Trophoblast cell (in vitro differentiated cells and primary cell): ENCODE data around the gene CHAT.

Source experiments
- DNase-seq, 2 donors: peaks; one replicate each; pipeline ENCODE4 v3.0.0-alpha.2; 2016
- H2AFZ ChIP-seq: 2 replicates; pipeline ENCODE4 v1.6.1; 2013; ENCODE audit warnings: low read length, moderate library complexity, mild to moderate bottlenecking; ENCODE audit not compliant: insufficient read depth, poor library complexity
- H2AK5ac ChIP-seq: 2 replicates; pipeline ENCODE4 v1.6.1; 2013; ENCODE audit warnings: mild to moderate bottlenecking, low read length
- H2BK120ac ChIP-seq: 2 replicates; pipeline ENCODE4 v1.6.1; 2013; ENCODE audit warnings: low read length, mild to moderate bottlenecking, moderate library complexity; ENCODE audit not compliant: insufficient read depth, poor library complexity
- H2BK12ac ChIP-seq: 2 replicates; pipeline ENCODE4 v1.6.1; 2013; ENCODE audit warnings: mild to moderate bottlenecking, low read length, moderate library complexity
- H2BK5ac ChIP-seq: 2 replicates; pipeline ENCODE4 v1.6.1; 2013; ENCODE audit warnings: low read length, low read depth, moderate library complexity, mild to moderate bottlenecking; ENCODE audit not compliant: poor library complexity
- H3K14ac ChIP-seq: 2 replicates; pipeline ENCODE4 v1.6.1; 2013; ENCODE audit warnings: mild to moderate bottlenecking, low read length
- H3K18ac ChIP-seq: 2 replicates; pipeline ENCODE4 v1.6.1; 2013; ENCODE audit warnings: mild to moderate bottlenecking, low read length
- H3K23ac ChIP-seq: 2 replicates; pipeline ENCODE4 v1.6.1; 2013; ENCODE audit warnings: low read length
- H3K27ac ChIP-seq: 2 replicates; pipeline ENCODE4 v1.5.1; 2013; ENCODE audit warnings: low read depth, mild to moderate bottlenecking, inconsistent platforms, low read length, moderate library complexity
- H3K27me3 ChIP-seq: 2 replicates; pipeline ENCODE4 v1.6.1; 2013; ENCODE audit warnings: inconsistent platforms, mild to moderate bottlenecking, low read length, moderate library complexity; ENCODE audit not compliant: insufficient read depth
- H3K36me3 ChIP-seq, 2 experiments: 1 replicate in 1 of 2; 2 replicates in 1 of 2; pipeline ENCODE4 v1.6.1; 2013; ENCODE audit warnings: low read length in 2 of 2, mild to moderate bottlenecking in 2 of 2, moderate library complexity in 1 of 2; ENCODE audit not compliant: insufficient read depth in 2 of 2, control insufficient read depth in 1 of 2
- H3K4ac ChIP-seq: 2 replicates; pipeline ENCODE4 v1.6.1; 2013; ENCODE audit warnings: low read depth, mild to moderate bottlenecking, low read length, moderate library complexity
- H3K4me1 ChIP-seq, 2 experiments: 1 replicate in 1 of 2; 2 replicates in 1 of 2; pipeline ENCODE4 v1.6.1; 2013; ENCODE audit warnings: low read length in 2 of 2, mild to moderate bottlenecking in 2 of 2, moderate library complexity in 1 of 2; ENCODE audit not compliant: insufficient read depth in 2 of 2, control insufficient read depth in 1 of 2
- H3K4me2 ChIP-seq: 2 replicates; pipeline ENCODE4 v1.6.1; 2013; ENCODE audit warnings: inconsistent platforms, mild to moderate bottlenecking, low read length, moderate library complexity
- H3K4me3 ChIP-seq: 2 replicates; pipeline ENCODE4 v1.5.1; 2013; ENCODE audit warnings: mild to moderate bottlenecking, low read depth, low read length, inconsistent platforms
- H3K79me1 ChIP-seq: one replicate; pipeline ENCODE4 v1.6.1; 2013; ENCODE audit warnings: low read length
- H3K79me2 ChIP-seq: 2 replicates; pipeline ENCODE4 v1.6.1; 2013; ENCODE audit warnings: low read length, mild to moderate bottlenecking; ENCODE audit not compliant: control insufficient read depth, insufficient read depth, poor library complexity
- H3K9ac ChIP-seq: 2 replicates; pipeline ENCODE4 v1.6.1; 2013; ENCODE audit warnings: mild to moderate bottlenecking, low read length
- H3K9me3 ChIP-seq: 2 replicates; pipeline ENCODE4 v1.6.1; 2013; ENCODE audit warnings: low read depth, mild to moderate bottlenecking, control low read depth, inconsistent platforms, low read length; ENCODE audit not compliant: insufficient read depth
- H4K12ac ChIP-seq: 2 replicates; pipeline ENCODE4 v1.6.1; 2013; ENCODE audit warnings: low read depth, mild to moderate bottlenecking, low read length, moderate library complexity
- H4K8ac ChIP-seq: 2 replicates; pipeline ENCODE4 v1.6.1; 2013; ENCODE audit warnings: low read depth, mild to moderate bottlenecking, low read length, moderate library complexity
- H4K91ac ChIP-seq: one replicate; pipeline ENCODE4 v1.6.1; 2013; ENCODE audit warnings: low read depth, mild to moderate bottlenecking, low read length, moderate library complexity
- WGBS: extraction: QIAGEN DNeasy Blood & Tissue Kit; methylation state at CpG from one replicate; pipeline ENCODE4 v1.1.7; 2013; ENCODE audit warnings: missing lambda C conversion rate; ENCODE audit not compliant: insufficient read length, insufficient coverage; ENCODE audit errors: extremely low coverage; 5-methylcytosine and 5-hydroxymethylcytosine counted together

Gene CHAT

DNA sequence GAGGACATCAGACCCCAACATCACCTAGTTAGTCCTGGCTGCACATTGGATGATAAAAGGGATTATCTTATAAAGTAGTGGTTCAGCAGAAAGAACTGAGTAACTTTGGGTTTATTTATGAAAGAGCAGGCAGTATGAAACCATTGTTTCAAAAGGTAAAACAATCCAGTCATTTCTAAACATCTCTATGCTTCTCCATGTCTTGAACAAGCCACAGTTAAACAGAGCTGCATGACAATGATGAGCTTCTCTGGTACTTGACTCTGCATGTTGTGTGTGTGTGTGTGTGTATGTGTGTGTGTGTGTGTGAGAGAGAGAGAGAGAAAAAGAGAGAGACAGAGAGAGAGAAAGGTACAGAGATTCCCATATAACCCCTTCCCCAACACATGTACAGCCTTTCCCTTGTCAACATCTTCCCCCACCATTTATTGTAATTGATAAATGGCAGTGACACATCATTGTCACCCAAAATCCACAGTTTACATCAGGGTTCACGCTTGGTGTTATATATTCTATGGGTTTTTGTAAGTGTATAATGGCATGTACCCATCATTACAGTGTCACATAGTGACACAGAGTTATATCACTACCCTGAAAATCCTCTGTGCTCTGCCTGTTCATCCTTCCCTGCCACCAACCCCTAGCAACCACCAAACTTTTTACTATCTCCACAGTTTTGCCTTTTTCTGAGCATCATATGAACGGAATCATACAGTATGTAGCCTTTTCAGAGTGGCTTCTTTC is 36.5 kb upstream of the CHAT start:
- H2AK5ac ChIP-seq = no peak overlapping the region
- no peak overlapping the region for H4K8ac ChIP-seq
- no peak overlapping the region for H2BK120ac ChIP-seq
- DNase-seq = no peak
- no peak overlapping the region for H3K4me2 ChIP-seq
- no peak overlapping the region for H3K27ac ChIP-seq
- no peak overlapping the region for H3K18ac ChIP-seq
- no peaks in the 10 kb centered on the region for H3K79me2 ChIP-seq
- H3K4me1 ChIP-seq = no peaks in the 10 kb centered on the region
- no peaks in the 10 kb centered on the region for H3K36me3 ChIP-seq
- no peak overlapping the region for H3K9ac ChIP-seq
- no CpG with 5 or more reads among the region's 2 CpGs for WGBS
- H3K14ac ChIP-seq = no peak overlapping the region
- no peak overlapping the region for H3K4ac ChIP-seq
- H4K91ac ChIP-seq = no peak overlapping the region
- peaks cover 3% of the 10 kb centered on the region for H3K9me3 ChIP-seq
- no peak overlapping the region for H2BK5ac ChIP-seq
- no peak overlapping the region for H3K23ac ChIP-seq
- H3K4me3 ChIP-seq = no peak overlapping the region
- no peak overlapping the region for H2AFZ ChIP-seq
- no peak overlapping the region for H4K12ac ChIP-seq
- no peaks in the 10 kb centered on the region for H3K27me3 ChIP-seq
- no peaks in the 10 kb centered on the region for H3K79me1 ChIP-seq
- H2BK12ac ChIP-seq = no peak overlapping the region

- no peak for DNase-seq
- H3K27ac ChIP-seq = no peak overlapping the region
- no peaks in the 10 kb centered on the region for H3K4me1 ChIP-seq
- no peaks in the 10 kb centered on the region for H3K79me1 ChIP-seq
- H2AFZ ChIP-seq = no peak overlapping the region
- no peak overlapping the region for H3K4ac ChIP-seq
- H3K18ac ChIP-seq = no peak overlapping the region
- H3K36me3 ChIP-seq = no peaks in the 10 kb centered on the region
- H3K4me2 ChIP-seq = no peak overlapping the region
- no peaks in the 10 kb centered on the region for H3K79me2 ChIP-seq
- H4K91ac ChIP-seq = no peak overlapping the region
- no peaks in the 10 kb centered on the region for H3K27me3 ChIP-seq
- no peak overlapping the region for H4K12ac ChIP-seq
- H3K9ac ChIP-seq = no peak overlapping the region
- no peak overlapping the region for H4K8ac ChIP-seq
- H2BK12ac ChIP-seq = no peak overlapping the region
- H2BK5ac ChIP-seq = no peak overlapping the region
- no peak overlapping the region for H3K23ac ChIP-seq
- H2BK120ac ChIP-seq = no peak overlapping the region
- no peak overlapping the region for H3K14ac ChIP-seq
- H3K9me3 ChIP-seq = peaks cover 1% of the 10 kb centered on the region
- WGBS = no CpG with 5 or more reads among the region's 3 CpGs
- H3K4me3 ChIP-seq = no peak overlapping the region
- no peak overlapping the region for H2AK5ac ChIP-seq
These were observed 35.4 kb upstream of the CHAT start for GRCh38 chr10:49578392-49578791.

GRCh38 chr10:49579621-49580020 is 34.2 kb upstream of the CHAT start:
- no peak overlapping the region for H3K4me2 ChIP-seq
- no peak overlapping the region for H2AFZ ChIP-seq
- WGBS = no CpG with 5 or more reads among the region's 2 CpGs
- no peak overlapping the region for H2AK5ac ChIP-seq
- no peak overlapping the region for H2BK120ac ChIP-seq
- peaks cover 1% of the 10 kb centered on the region for H3K9me3 ChIP-seq
- H3K18ac ChIP-seq = no peak overlapping the region
- H2BK12ac ChIP-seq = no peak overlapping the region
- no peak overlapping the region for H4K8ac ChIP-seq
- H3K4me3 ChIP-seq = no peak overlapping the region
- no peaks in the 10 kb centered on the region for H3K27me3 ChIP-seq
- H3K79me2 ChIP-seq = no peaks in the 10 kb centered on the region
- no peaks in the 10 kb centered on the region for H3K4me1 ChIP-seq
- no peak overlapping the region for H3K4ac ChIP-seq
- H3K27ac ChIP-seq = no peak overlapping the region
- no peaks in the 10 kb centered on the region for H3K79me1 ChIP-seq
- H3K36me3 ChIP-seq = no peaks in the 10 kb centered on the region
- no peak overlapping the region for H4K12ac ChIP-seq
- H3K23ac ChIP-seq = no peak overlapping the region
- H3K14ac ChIP-seq = no peak overlapping the region
- H4K91ac ChIP-seq = no peak overlapping the region
- no peak for DNase-seq
- no peak overlapping the region for H3K9ac ChIP-seq
- no peak overlapping the region for H2BK5ac ChIP-seq

GRCh38 chr10:49585387-49585786 is 28.4 kb upstream of the CHAT start:
- Histone ChIP-seq H2BK5ac (no peak overlapping the region), H2AK5ac (no peak overlapping the region), H2BK12ac (no peak overlapping the region), H4K91ac (no peak overlapping the region), H3K9me3 (peaks cover 2% of the 10 kb centered on the region), H4K12ac (no peak overlapping the region), H3K18ac (no peak overlapping the region), H3K14ac (no peak overlapping the region), H3K27ac (no peak overlapping the region), H3K9ac (no peak overlapping the region), H3K79me1 (no peaks in the 10 kb centered on the region), H3K4me1 (no peaks in the 10 kb centered on the region), H3K23ac (no peak overlapping the region), H3K4me3 (no peak overlapping the region), H2BK120ac (no peak overlapping the region), H3K36me3 (no peaks in the 10 kb centered on the region), H4K8ac (no peak overlapping the region), H2AFZ (no peak overlapping the region), H3K27me3 (no peaks in the 10 kb centered on the region), H3K4me2 (no peak overlapping the region), H3K79me2 (no peaks in the 10 kb centered on the region), H3K4ac (no peak overlapping the region)
- DNase-seq = no peak
